HAP-1 (cell line): ENCODE data around the gene TTLL11.
"Not testable (repeated sequence)": the region's sequence is repeated elsewhere in the genome, so short reads cannot be mapped to it uniquely, and the experiment has no call there.

Source experiments
- DNase-seq, 2 experiments: peaks; one replicate each; pipeline ENCODE4 v3.0.0-alpha.2; 2016 to 2020; ENCODE audit warnings: low spot score in 2 of 2
- H3K27me3 ChIP-seq: fragments of 250-450 bp; sonication (Bioruptor Pico); 2 replicates; pipeline ENCODE4 v1.5.1; 2020; ENCODE audit warnings: low read depth, mild to moderate bottlenecking, moderate library complexity
- H3K36me3 ChIP-seq: fragments of 250-450 bp; sonication (Bioruptor Pico); replicated peaks from 2 replicates; pipeline ENCODE4 v1.5.1; 2020; ENCODE audit warnings: mild to moderate bottlenecking
- H3K4me1 ChIP-seq: fragments of 250-450 bp; sonication (Bioruptor Pico); 2 replicates; pipeline ENCODE4 v1.5.1; 2020; ENCODE audit warnings: mild to moderate bottlenecking
- H3K4me3 ChIP-seq: fragments of 250-450 bp; sonication (Bioruptor Pico); 2 replicates; pipeline ENCODE4 v1.5.1; 2020; ENCODE audit warnings: mild to moderate bottlenecking, moderate library complexity
- H3K9me3 ChIP-seq: fragments of 250-450 bp; sonication (Bioruptor Pico); 2 replicates; pipeline ENCODE4 v1.5.1; 2020; ENCODE audit warnings: mild to moderate bottlenecking, moderate library complexity
- in situ Hi-C: fragments of 300-500 bp; cut with MboI; formaldehyde crosslinking; loops from 3 replicates; pipeline ENCODE4 v1.14.3; 2020; ENCODE audit warnings: low sequenced_read_pairs, inconsistent platforms, mixed read lengths

Gene TTLL11

DNA sequence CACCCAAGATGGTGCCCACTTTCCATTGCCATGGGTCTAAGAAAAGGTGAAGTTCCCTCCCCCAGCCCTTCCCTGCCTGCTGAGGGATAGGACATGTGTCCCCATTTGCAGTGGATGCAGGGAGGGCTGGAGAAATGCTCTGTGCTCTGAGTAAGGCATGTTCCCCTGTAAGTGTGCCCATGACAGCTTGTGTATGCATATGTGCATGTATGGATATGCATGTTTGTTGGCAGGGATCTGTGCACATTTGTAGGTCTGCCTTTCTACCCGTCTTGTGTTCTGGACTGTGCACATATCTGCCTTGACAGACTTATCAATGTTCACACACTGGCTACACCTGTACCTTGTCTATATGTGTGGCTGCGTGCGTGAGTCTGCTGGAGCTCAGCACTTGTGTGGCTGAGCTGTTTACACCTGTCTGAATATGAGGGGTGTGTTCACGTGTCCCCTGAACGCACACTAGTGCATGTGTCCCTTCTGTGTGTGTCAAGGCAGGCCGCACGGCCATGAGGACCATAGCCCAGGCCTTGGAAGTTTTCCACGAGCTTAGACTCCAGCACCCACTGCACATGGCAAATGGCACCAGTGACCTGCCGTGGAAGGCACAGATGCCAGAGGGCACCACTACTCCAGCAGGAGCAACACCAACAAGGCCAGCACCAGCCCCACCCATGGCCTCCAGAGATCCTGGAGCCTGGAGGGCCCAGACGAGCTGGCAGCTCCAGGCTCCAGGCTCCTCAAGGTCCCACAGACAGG, 27.4 kb upstream of the TTLL11 start:
- no peak for DNase-seq
- H3K27me3 ChIP-seq = no peaks in the 10 kb centered on the region
- no peaks in the 10 kb centered on the region for H3K4me1 ChIP-seq
- no peaks in the 10 kb centered on the region for H3K9me3 ChIP-seq
- H3K36me3 ChIP-seq = no peaks in the 10 kb centered on the region
- in situ Hi-C loops = loop anchor here (5.0 to 25.0 kb wide), 4 partner anchors 227 to 1242 kb away; partner anchors contain the start of gene CRB2
- no peak overlapping the region for H3K4me3 ChIP-seq

DNA sequence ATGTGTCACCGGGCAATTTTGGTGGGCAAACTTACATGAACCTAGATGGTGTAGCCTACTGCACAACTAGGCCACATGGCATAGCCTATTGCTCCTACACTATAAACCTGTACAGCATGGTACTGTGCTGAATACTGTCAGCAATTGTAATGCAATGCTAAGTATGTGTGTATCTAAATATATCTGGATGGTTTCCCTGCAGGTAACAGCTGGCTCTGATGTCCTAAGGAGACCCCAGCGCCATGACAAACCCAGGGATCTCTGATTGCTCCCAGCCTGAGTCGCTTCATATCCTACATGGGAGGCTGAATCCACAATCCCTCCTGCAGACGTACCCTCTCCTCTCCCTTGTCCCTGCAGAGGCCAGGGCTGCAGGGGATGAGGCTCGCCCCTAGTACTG, 26.6 kb upstream of the TTLL11 start:
- in situ Hi-C loops = loop anchor here (5.0 to 25.0 kb wide), 4 partner anchors 228 to 1243 kb away; partner anchors contain the start of gene CRB2
- H3K27me3 ChIP-seq = no peaks in the 10 kb centered on the region
- H3K36me3 ChIP-seq = no peaks in the 10 kb centered on the region
- no peaks in the 10 kb centered on the region for H3K9me3 ChIP-seq
- DNase-seq = no peak
- no peaks in the 10 kb centered on the region for H3K4me1 ChIP-seq
- no peak overlapping the region for H3K4me3 ChIP-seq

DNA sequence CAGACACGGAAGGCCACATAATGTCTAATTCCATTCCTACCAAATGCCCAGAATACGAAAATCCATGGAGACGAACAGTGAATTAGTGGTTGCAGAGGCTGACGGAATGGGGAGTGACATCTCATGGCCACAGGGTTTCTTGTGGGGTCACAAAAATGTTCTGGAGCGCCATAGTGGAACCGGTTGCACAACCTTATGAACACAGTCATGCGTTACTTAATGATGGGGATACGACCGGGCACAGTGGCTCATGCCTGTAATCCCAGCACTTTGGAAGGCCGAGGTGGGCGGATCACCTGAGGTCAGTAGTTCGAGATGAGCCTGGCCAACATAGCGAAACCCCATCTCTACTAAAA, 26.0 kb upstream of the TTLL11 start:
- no peaks in the 10 kb centered on the region for H3K36me3 ChIP-seq
- no peak for DNase-seq
- no peaks in the 10 kb centered on the region for H3K4me1 ChIP-seq
- H3K9me3 ChIP-seq = no peaks in the 10 kb centered on the region
- no peaks in the 10 kb centered on the region for H3K27me3 ChIP-seq
- no peak overlapping the region for H3K4me3 ChIP-seq
- in situ Hi-C loops = loop anchor here (25.0 kb wide), 2 partner anchors 343 to 1243 kb away; partner anchors contain the start of gene CRB2

DNA sequence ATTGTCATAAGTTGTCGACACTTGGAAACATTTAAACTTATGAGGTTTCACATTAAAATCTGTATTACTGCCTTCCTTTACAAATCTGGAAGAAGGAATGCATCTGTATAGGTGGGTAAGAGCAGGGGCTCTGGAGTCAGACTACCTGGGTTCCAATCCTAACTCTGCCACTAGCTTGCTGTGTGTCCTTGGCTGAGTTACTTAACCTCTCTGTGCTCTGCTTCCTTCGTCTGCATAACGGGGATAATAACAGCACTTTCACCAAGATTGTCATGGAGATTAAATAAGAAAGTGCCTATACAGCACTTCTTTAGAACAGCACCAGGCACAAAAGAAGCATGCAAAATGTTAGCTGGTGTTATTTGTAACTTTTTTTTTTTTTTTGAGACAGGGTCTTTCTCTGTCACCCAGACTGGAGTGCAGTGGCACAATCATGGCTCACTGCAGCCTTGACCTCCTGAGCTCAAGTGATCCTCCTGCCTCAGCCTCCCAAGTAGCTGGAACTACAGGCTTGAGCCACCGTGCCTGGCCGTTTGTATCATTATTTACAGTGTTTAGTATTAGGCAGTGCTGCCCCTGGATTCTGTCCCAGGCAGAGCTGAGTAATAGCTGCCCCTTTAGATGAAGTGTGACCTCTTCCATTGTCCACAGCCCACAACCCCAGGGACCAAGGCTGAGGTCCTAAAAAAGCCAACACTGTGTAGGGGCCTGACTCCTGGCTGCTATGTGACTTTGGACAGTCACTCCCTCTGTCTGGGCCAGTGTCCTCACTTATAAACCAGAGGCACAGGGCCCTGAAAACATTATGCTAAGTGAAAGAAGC, 25.4 kb upstream of the TTLL11 start:
- H3K36me3 ChIP-seq = no peaks in the 10 kb centered on the region
- H3K4me1 ChIP-seq = no peaks in the 10 kb centered on the region
- DNase-seq = no peak
- no peaks in the 10 kb centered on the region for H3K9me3 ChIP-seq
- no peaks in the 10 kb centered on the region for H3K27me3 ChIP-seq
- no peak overlapping the region for H3K4me3 ChIP-seq
- in situ Hi-C loops = loop anchor here (25.0 kb wide), 2 partner anchors 344 to 1244 kb away; partner anchors contain the start of gene CRB2

DNA sequence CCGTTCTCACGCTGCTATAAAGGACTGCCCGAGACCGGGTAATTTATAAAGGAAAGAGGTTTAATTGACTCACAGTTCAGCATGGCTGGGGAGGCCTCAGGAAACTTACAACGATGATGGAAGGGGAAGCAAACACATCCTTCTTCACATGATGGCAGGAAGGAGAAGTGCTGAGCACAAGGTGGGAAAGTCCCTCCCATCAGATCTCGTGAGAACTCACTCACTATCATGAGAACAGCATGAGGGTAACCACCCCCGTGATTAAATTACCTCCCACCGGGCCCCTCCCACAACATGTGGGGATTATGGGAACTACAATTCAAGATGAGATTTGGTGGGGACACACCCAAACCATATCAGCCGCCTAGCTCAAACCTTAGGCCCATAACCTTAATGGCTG, 24.1 kb upstream of the TTLL11 start:
- not testable (repeated sequence) for H3K9me3 ChIP-seq, H3K27me3 ChIP-seq, DNase-seq, H3K4me3 ChIP-seq, H3K36me3 ChIP-seq, H3K4me1 ChIP-seq
- in situ Hi-C loops = loop anchor here (25.0 kb wide), 2 partner anchors 345 to 1245 kb away; partner anchors contain the start of gene CRB2

DNA sequence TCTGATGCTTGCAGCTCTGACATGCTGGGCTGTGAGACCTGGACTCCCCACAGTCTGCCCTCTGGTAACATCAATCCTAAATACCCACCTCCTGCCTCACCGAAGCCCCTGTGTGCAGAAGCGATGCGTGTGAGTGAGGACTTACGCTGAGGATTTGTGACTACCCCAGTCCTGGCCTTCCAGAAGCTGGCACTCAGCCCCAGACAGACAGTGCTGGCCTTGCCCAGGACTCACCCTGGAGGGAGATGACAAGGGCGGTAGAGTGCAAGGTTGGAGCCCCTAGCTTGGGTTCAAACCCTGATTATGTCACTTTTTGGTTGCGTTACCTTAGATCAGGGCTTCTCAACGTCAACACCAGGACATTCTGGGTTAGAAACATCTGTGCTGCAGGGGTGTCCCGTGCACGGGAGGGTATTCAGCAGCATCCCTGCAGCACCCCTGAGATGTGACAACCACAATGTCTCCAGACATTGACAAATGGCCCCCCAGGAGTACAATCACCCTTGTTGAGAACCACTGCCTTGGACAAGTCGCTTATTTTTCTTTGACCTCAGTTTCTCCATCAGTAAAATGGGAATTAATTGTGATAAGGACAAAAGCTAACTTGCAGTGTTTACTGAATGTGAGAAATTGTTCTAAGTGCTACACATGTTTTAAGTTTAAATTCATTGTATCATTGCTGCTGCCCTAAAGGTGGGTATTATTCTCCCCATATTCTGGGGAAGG, 23.5 kb upstream of the TTLL11 start:
- Histone ChIP-seq H3K36me3 (no peaks in the 10 kb centered on the region), H3K27me3 (no peaks in the 10 kb centered on the region), H3K9me3 (no peaks in the 10 kb centered on the region), H3K4me3 (no peak overlapping the region), H3K4me1 (no peaks in the 10 kb centered on the region)
- no peak for DNase-seq
- in situ Hi-C loops = loop anchor here (25.0 kb wide), 2 partner anchors 346 to 1246 kb away; partner anchors contain the start of gene CRB2

- Histone ChIP-seq H3K36me3 (no peaks in the 10 kb centered on the region), H3K9me3 (no peaks in the 10 kb centered on the region)
- in situ Hi-C loops = loop anchor here (25.0 kb wide), 2 partner anchors 346 to 1246 kb away; partner anchors contain the start of gene CRB2
These were observed 22.9 kb upstream of the TTLL11 start for GRCh38 chr9:122116040-122116439.

GRCh38 chr9:122115176-122116035, 22.3 kb upstream of the TTLL11 start:
- Histone ChIP-seq H3K4me3 (no peak overlapping the region), H3K36me3 (no peaks in the 10 kb centered on the region), H3K27me3 (no peaks in the 10 kb centered on the region), H3K4me1 (no peaks in the 10 kb centered on the region), H3K9me3 (no peaks in the 10 kb centered on the region)
- no peak for DNase-seq
- in situ Hi-C loops = loop anchor here (25.0 kb wide), 2 partner anchors 347 to 1247 kb away; partner anchors contain the start of gene CRB2

More at GRCh38 chr9:122116040-122116439, 22.9 kb upstream of the TTLL11 start:
- no peak for DNase-seq
- Histone ChIP-seq H3K27me3 (no peaks in the 10 kb centered on the region), H3K4me1 (no peaks in the 10 kb centered on the region), H3K4me3 (no peak overlapping the region)

DNA sequence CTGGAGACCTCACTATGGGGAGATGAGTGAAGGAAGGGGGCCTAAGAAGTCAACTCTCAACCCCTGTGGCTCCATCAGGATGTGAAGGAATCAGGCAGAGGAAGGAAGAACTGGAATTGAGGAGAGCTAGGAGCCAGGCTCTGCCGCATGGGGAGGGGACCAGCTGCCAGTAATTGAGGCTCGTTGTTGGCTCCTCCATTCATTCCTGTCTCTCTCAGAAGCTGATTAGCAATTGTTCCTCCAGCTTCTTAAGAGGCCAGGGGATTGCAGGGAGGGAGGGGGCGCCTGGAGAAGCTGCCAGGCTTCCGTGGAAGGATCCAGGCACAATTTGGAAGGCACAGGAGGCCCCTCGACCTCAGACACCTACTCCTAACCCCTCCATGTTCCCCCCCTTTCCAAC, 20.5 kb upstream of the TTLL11 start:
- H3K27me3 ChIP-seq = no peaks in the 10 kb centered on the region
- H3K36me3 ChIP-seq = no peaks in the 10 kb centered on the region
- H3K9me3 ChIP-seq = no peaks in the 10 kb centered on the region
- DNase-seq = no peak
- H3K4me3 ChIP-seq = no peak overlapping the region
- in situ Hi-C loops = loop anchor here (25.0 kb wide), 2 partner anchors 349 to 1249 kb away; partner anchors contain the start of gene CRB2
- H3K4me1 ChIP-seq = no peaks in the 10 kb centered on the region

GRCh38 chr9:122112238-122112637, 19.1 kb upstream of the TTLL11 start:
- no peaks in the 10 kb centered on the region for H3K36me3 ChIP-seq
- no peak for DNase-seq
- in situ Hi-C loops = loop anchor here (25.0 kb wide), 2 partner anchors 350 to 1250 kb away; partner anchors contain the start of gene CRB2
- no peaks in the 10 kb centered on the region for H3K27me3 ChIP-seq
- H3K4me3 ChIP-seq = no peak overlapping the region
- no peaks in the 10 kb centered on the region for H3K9me3 ChIP-seq
- H3K4me1 ChIP-seq = no peaks in the 10 kb centered on the region

GRCh38 chr9:122111413-122112085, 18.4 kb upstream of the TTLL11 start:
- no peaks in the 10 kb centered on the region for H3K9me3 ChIP-seq
- H3K4me1 ChIP-seq = no peaks in the 10 kb centered on the region
- no peak for DNase-seq
- H3K4me3 ChIP-seq = no peak overlapping the region
- in situ Hi-C loops = loop anchor here (25.0 kb wide), 2 partner anchors 351 to 1251 kb away; partner anchors contain the start of gene CRB2
- no peaks in the 10 kb centered on the region for H3K36me3 ChIP-seq
- H3K27me3 ChIP-seq = no peaks in the 10 kb centered on the region
